ENCODE results near the gene LRRC37A. TPM values are rescaled to one million over a fixed set of nuclear protein-coding genes. Genes with fewer than 3 reads are reported as not detected.

Gene LRRC37A
- polyA plus RNA-seq, 1 of the 3 experiments (the other 2 are of a cell fraction): 1.6 TPM

DNA sequence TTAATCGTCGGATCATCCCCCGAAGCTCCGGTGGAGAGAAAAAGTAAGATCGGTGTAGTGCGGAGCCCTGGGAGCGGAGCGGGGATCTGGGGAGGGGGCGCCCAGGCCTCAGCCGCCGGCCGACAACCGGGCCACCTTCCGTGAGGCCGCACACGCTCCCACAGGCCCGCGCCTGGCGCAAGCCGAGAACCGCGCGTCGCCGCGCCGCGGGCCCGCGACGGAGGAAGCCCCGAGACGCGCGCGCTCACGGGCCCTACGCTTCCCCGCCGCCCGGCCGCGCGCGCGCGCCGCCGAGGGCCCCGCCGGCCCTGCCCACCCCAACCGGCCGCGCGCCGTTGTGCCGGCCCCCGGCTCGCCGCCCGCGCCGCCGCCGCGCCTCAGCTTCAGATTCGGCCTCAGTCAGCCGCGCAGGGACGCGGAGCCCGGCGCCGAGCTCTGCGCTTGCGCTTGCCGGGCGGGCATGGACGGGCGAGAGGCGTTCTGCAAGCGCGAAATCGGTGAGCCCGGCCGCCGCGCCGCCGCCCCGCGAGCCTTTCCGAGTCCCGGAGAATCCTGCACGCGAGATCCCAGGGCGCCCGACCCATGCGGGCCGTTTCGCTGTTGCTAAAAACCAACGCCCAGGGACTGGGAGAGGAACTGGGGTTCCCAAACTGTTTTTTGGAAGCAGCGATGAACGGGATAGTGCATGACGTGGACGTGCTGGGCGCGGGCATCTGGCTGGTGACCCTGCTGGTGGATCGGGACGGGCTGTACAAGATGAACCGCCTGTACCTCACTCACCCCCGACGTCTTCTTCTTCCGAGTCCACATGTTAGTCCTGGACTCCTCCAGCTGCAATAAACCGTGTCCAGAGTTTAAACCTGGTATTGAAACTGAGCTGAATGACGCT, 28.0 kb upstream of the LRRC37A start (continued):
- TF ChIP-seq, protein P1, sequence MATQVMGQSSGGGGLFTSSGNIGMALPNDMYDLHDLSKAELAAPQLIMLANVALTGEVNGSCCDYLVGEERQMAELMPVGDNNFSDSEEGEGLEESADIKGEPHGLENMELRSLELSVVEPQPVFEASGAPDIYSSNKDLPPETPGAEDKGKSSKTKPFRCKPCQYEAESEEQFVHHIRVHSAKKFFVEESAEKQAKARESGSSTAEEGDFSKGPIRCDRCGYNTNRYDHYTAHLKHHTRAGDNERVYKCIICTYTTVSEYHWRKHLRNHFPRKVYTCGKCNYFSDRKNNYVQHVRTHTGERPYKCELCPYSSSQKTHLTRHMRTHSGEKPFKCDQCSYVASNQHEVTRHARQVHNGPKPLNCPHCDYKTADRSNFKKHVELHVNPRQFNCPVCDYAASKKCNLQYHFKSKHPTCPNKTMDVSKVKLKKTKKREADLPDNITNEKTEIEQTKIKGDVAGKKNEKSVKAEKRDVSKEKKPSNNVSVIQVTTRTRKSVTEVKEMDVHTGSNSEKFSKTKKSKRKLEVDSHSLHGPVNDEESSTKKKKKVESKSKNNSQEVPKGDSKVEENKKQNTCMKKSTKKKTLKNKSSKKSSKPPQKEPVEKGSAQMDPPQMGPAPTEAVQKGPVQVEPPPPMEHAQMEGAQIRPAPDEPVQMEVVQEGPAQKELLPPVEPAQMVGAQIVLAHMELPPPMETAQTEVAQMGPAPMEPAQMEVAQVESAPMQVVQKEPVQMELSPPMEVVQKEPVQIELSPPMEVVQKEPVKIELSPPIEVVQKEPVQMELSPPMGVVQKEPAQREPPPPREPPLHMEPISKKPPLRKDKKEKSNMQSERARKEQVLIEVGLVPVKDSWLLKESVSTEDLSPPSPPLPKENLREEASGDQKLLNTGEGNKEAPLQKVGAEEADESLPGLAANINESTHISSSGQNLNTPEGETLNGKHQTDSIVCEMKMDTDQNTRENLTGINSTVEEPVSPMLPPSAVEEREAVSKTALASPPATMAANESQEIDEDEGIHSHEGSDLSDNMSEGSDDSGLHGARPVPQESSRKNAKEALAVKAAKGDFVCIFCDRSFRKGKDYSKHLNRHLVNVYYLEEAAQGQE (IDR thresholded peaks at IDR 0.05; ENCODE audit: low read depth, low read length): no peak
- TF ChIP-seq TCF12 (IDR thresholded peaks at IDR 0.05) (no peak), SIN3A (IDR thresholded peaks at IDR 0.05; ENCODE audit: borderline replicate concordance, low read depth, low read length) (0 out of 2 replicates have a peak, but pooled peaks have one; percentile 39), ELF1 (IDR thresholded peaks at IDR 0.05) (no peak), FOXJ3 (CRISPR knock-in tag; IDR thresholded peaks at IDR 0.05) (no peak), NFIC (IDR thresholded peaks at IDR 0.05; ENCODE audit: borderline replicate concordance) (no peak), JUND (IDR thresholded peaks at IDR 0.05) (no peak)
- TF ChIP-seq, protein P2, sequence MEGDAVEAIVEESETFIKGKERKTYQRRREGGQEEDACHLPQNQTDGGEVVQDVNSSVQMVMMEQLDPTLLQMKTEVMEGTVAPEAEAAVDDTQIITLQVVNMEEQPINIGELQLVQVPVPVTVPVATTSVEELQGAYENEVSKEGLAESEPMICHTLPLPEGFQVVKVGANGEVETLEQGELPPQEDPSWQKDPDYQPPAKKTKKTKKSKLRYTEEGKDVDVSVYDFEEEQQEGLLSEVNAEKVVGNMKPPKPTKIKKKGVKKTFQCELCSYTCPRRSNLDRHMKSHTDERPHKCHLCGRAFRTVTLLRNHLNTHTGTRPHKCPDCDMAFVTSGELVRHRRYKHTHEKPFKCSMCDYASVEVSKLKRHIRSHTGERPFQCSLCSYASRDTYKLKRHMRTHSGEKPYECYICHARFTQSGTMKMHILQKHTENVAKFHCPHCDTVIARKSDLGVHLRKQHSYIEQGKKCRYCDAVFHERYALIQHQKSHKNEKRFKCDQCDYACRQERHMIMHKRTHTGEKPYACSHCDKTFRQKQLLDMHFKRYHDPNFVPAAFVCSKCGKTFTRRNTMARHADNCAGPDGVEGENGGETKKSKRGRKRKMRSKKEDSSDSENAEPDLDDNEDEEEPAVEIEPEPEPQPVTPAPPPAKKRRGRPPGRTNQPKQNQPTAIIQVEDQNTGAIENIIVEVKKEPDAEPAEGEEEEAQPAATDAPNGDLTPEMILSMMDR (IDR thresholded peaks at IDR 0.05): no peak; the same call in 1 of the 2 replicates
- TF ChIP-seq, protein P3, sequence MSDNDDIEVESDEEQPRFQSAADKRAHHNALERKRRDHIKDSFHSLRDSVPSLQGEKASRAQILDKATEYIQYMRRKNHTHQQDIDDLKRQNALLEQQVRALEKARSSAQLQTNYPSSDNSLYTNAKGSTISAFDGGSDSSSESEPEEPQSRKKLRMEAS (IDR thresholded peaks at IDR 0.05; ENCODE audit: low read depth): peak; percentile 30; the same call in 1 of the 2 replicates
- TF ChIP-seq, protein P4, sequence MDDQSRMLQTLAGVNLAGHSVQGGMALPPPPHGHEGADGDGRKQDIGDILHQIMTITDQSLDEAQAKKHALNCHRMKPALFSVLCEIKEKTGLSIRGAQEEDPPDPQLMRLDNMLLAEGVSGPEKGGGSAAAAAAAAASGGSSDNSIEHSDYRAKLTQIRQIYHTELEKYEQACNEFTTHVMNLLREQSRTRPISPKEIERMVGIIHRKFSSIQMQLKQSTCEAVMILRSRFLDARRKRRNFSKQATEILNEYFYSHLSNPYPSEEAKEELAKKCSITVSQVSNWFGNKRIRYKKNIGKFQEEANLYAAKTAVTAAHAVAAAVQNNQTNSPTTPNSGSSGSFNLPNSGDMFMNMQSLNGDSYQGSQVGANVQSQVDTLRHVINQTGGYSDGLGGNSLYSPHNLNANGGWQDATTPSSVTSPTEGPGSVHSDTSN (IDR thresholded peaks at IDR 0.05): no peak

DNA sequence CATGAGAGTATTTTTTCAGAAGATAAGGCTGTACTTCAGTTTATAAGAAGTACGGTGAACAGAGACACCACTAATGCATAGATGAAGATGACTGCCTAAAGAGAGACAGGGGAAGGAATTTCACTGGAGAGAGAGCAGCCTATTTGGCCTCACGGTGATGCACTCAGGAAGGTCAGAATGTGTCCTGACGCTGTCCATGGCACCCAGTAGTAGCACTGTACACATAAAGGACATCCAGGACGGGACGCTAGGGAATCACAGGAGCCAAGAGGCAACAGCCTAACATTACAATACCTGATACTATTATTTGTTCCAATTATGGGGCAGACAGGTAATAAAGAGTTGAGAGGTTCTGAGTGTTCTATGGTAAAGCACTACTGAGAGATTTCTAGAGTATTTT, 24.9 kb upstream of the LRRC37A start:
- H3K9me2 ChIP-seq: no peaks in the 10 kb centered on the region
- ChIA-PET CTCF (interaction anchor here (0.9 to 5.0 kb wide), 5 partner anchors 10 to 268 kb away, joined by 3 to 21 read pairs (median 7); partner anchors contain the start of gene KANSL1), POLR2A (interaction anchor here (0.6 kb wide), 1 partner anchor 125 kb away, joined by 3 read pairs; no protein-coding TSS in a partner anchor)
- H3K36me3 ChIP-seq (replicated peaks in 1 of 2; ENCODE audit: control insufficient read depth in 1 of 2, insufficient read depth in 2 of 2, low read length in 1 of 2): no peaks in the 10 kb centered on the region
- peaks cover 18% of the 10 kb centered on the region for H3F3A ChIP-seq (replicated peaks; ENCODE audit: insufficient read depth)
- H3K4me2 ChIP-seq: no peak overlapping the region
- peaks cover 0 to 5% of the 10 kb centered on the region in 2 experiments; a peak in 1 of 4 replicates for H3K4me1 ChIP-seq (ENCODE audit: control insufficient read depth in 1 of 2, insufficient read depth in 2 of 2, low read depth in 1 of 2, low read length in 1 of 2)
- no peak overlapping the region for H3K9ac ChIP-seq
- H3K79me2 ChIP-seq (ENCODE audit: insufficient read depth): no peaks in the 10 kb centered on the region
- 84% methylated on average over 5 of the region's 5 CpGs for WGBS (ENCODE audit: low lambda C conversion rate)
- no peak overlapping the region for H3K27ac ChIP-seq (ENCODE audit: low read depth in 2 of 2, low read length in 1 of 2)
- H3K9me3 ChIP-seq: no peaks in the 10 kb centered on the region
- no peaks in the 10 kb centered on the region for H4K20me1 ChIP-seq (ENCODE audit: insufficient read depth)
- no peak for DNase-seq
- H3K27me3 ChIP-seq (ENCODE audit: insufficient read depth): no peaks in the 10 kb centered on the region
- no peak overlapping the region for H3K4me3 ChIP-seq (ENCODE audit: low read depth in 2 of 2, low read length in 1 of 2)
- no peak for TF ChIP-seq MEF2A (IDR thresholded peaks at IDR 0.05; ENCODE audit: borderline replicate concordance, low read depth)
- TF ChIP-seq GATA2 (CRISPR knock-in tag; IDR thresholded peaks at IDR 0.05): no peak
- TF ChIP-seq GABPA (IDR thresholded peaks at IDR 0.05; ENCODE audit: low read depth): no peak
- TF ChIP-seq, protein P5, sequence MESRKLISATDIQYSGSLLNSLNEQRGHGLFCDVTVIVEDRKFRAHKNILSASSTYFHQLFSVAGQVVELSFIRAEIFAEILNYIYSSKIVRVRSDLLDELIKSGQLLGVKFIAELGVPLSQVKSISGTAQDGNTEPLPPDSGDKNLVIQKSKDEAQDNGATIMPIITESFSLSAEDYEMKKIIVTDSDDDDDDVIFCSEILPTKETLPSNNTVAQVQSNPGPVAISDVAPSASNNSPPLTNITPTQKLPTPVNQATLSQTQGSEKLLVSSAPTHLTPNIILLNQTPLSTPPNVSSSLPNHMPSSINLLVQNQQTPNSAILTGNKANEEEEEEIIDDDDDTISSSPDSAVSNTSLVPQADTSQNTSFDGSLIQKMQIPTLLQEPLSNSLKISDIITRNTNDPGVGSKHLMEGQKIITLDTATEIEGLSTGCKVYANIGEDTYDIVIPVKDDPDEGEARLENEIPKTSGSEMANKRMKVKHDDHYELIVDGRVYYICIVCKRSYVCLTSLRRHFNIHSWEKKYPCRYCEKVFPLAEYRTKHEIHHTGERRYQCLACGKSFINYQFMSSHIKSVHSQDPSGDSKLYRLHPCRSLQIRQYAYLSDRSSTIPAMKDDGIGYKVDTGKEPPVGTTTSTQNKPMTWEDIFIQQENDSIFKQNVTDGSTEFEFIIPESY (IDR thresholded peaks at IDR 0.05; ENCODE audit: borderline replicate concordance, low read depth): no peak
- no peak overlapping the region for H2AFZ ChIP-seq (ENCODE audit: low read depth)

Data from SK-N-SH (cell line).